ENCODE results near the gene ZNF865. TPM values are rescaled to one million over a fixed set of nuclear protein-coding genes. Genes with fewer than 3 reads are reported as not detected.
A peak's percentile ranks its signal among the peaks of the same experiment; 100 is the strongest.

ZNF865 gene
- total RNA-seq, 1 experiment from 2014 or later, result 16.2 TPM

DNA sequence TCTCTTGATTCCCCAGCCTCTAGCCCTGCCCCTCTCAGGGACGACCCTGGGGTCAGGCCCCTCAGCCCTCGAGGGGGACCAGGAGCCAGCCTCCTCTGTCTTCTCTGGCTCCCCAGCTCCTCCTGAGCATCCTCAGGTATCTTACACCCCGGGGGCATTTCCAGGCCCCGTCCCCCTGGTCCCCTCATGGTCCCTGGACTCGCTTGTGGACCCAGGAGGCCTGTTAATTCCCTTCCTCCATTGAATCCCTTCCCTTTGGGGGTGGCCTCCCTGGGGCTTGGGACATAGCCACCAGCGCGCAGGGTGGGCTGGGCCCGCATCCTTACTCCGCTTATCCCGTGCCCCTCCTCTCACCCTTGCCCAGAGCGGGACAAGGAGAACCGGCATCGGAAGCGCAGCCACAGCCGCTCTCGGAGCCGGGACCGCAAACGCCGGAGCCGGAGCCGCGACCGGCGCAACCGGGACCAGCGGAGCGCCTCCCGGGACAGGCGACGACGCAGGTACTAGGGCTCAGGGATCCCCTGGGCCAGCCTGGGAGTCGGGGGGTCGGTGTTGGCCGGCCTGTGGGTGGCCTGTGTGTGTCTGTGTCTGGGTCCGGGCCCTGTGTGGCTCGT is 53.5 kb downstream of the ZNF865 start:
- no peaks in the 10 kb centered on the region for H3K9me2 ChIP-seq (ENCODE audit: insufficient read depth)
- H3K79me2 ChIP-seq (ENCODE audit: insufficient read depth, low read length), result peaks cover 88% of the 10 kb centered on the region
- ChIA-PET CTCF (no interaction called here), POLR2A (no interaction called here), RAD21 (ENCODE audit: low non-redundant PET in 1 of 2, low total read pairs in 2 of 2, uncharacterized antibody in 2 of 2, unreplicated experiment in 2 of 2) (no interaction called here)
- H3K27ac ChIP-seq (ENCODE audit: low read depth, low read length), result peak overlapping the region; percentile 14; the same call in 1 of the 2 replicates
- peaks cover 13 to 19% of the 10 kb centered on the region in 2 experiments; a peak in 3 of 4 replicates for H3K4me1 ChIP-seq (ENCODE audit: control insufficient read depth in 1 of 2, insufficient read depth in 2 of 2, low read length in 2 of 2)
- no peaks in the 10 kb centered on the region for H3K9me3 ChIP-seq (ENCODE audit: control insufficient read depth in 1 of 2, insufficient read depth in 1 of 2, low read depth in 1 of 2, low read length in 2 of 2)
- TF ChIP-seq, protein P1, sequence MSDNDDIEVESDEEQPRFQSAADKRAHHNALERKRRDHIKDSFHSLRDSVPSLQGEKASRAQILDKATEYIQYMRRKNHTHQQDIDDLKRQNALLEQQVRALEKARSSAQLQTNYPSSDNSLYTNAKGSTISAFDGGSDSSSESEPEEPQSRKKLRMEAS (IDR thresholded peaks at IDR 0.05), result no peak
- no peak for TF ChIP-seq EZH2phosphoT487 (IDR thresholded peaks at IDR 0.05; ENCODE audit: borderline replicate concordance)
- no peak for TF ChIP-seq ATF3 (IDR thresholded peaks at IDR 0.05)
- TF ChIP-seq REST (IDR thresholded peaks at IDR 0.05; ENCODE audit: low read depth), result no peak
- no peak for TF ChIP-seq CBX3 (IDR thresholded peaks at IDR 0.05; ENCODE audit: low read depth)
- no peaks in the 10 kb centered on the region for H3K27me3 ChIP-seq (ENCODE audit: insufficient read depth, low read length)
- DNase-seq (ENCODE audit: low read depth, low spot score), result no peak
- no peak for ATAC-seq
- H3K4me3 ChIP-seq (replicated peaks in 1 of 2; ENCODE audit: low read depth in 1 of 2, low read length in 2 of 2), result no peak overlapping the region
- no TSS peak for BruUV-seq (replicated peaks)
- H4K20me1 ChIP-seq (ENCODE audit: insufficient read depth), result no peaks in the 10 kb centered on the region; the same call in 1 of the 2 replicates
- intact Hi-C loops (cut with micrococcal nuclease), result no loop called here
- H2AFZ ChIP-seq (ENCODE audit: low read depth, low read length, poor library complexity, severe bottlenecking), result no peak overlapping the region
- H3K4me2 ChIP-seq (ENCODE audit: low read length), result no peak overlapping the region
- peaks cover 43 to 52% of the 10 kb centered on the region in 2 experiments; a peak in 3 of 4 replicates for H3K36me3 ChIP-seq (ENCODE audit: control insufficient read depth in 1 of 2, insufficient read depth in 2 of 2, low read length in 2 of 2)
- no peak overlapping the region for H3K9ac ChIP-seq (ENCODE audit: low read length)
